T-cell (primary cell): ENCODE data around the gene INHBE. TPM values are rescaled to one million over a fixed set of nuclear protein-coding genes. Genes with fewer than 3 reads are reported as not detected.

ENCODE experiments used
- ATAC-seq, 4 experiments: fragments of 200-7000 bp in 3 of 4; fragments of 150-1000 bp in 1 of 4; cut with Tn5 transposase; replicated peaks in 1 of 4; 1 replicate in 3 of 4; 2 replicates in 1 of 4; pipeline ENCODE4 v1.10.0; 2021; ENCODE audit warnings: moderate library complexity in 3 of 4, mild to moderate bottlenecking in 2 of 4, moderate number of reproducible peaks in 1 of 4
- CTCF ChIA-PET, 2 donors: fragments of 300-600 bp; sonication (Branson Sonifier 250); formaldehyde crosslinking; loops; one replicate each; lab custom pipeline; 2022; ENCODE audit warnings: antibody characterized with exemption in 2 of 2; lab: Charles Lee
- POLR2A ChIA-PET, 2 donors: fragments of 300-600 bp; sonication (Branson Sonifier 250); formaldehyde crosslinking; loops; one replicate each; lab custom pipeline; 2022; ENCODE audit warnings: antibody characterized with exemption in 2 of 2; lab: Charles Lee
- DNase-seq, 35 experiments: peaks; one replicate each; pipeline versions ENCODE4 v3.0.0 to v3.0.0-alpha.2; 2013 to 2023
- H3K27ac ChIP-seq: one replicate; pipeline ENCODE4 v1.5.1; 2013; ENCODE audit warnings: low read length
- H3K27me3 ChIP-seq, 2 experiments: replicated peaks in 1 of 2; 1 replicate in 1 of 2; 2 replicates in 1 of 2; pipeline versions ENCODE4 v1.6.1 to v1.7.0; 2013; ENCODE audit warnings: low read length in 1 of 2, mixed read lengths in 1 of 2; ENCODE audit not compliant: control insufficient read depth in 2 of 2, insufficient read depth in 2 of 2; ENCODE audit errors: extremely low read depth in 1 of 2
- H3K36me3 ChIP-seq, 2 donors: 1 replicate in 1 of 2; 2 replicates in 1 of 2; pipeline versions ENCODE4 v1.6.1 to v1.7.0; 2013; ENCODE audit warnings: low read length in 1 of 2; ENCODE audit not compliant: control insufficient read depth in 2 of 2, insufficient read depth in 1 of 2; ENCODE audit errors: extremely low read depth in 1 of 2
- H3K4me1 ChIP-seq, 2 experiments: 1 replicate in 1 of 2; 2 replicates in 1 of 2; pipeline versions ENCODE4 v1.6.1 to v1.7.0; 2013; ENCODE audit warnings: low read length in 2 of 2, mixed read lengths in 1 of 2; ENCODE audit not compliant: insufficient read depth in 2 of 2, control insufficient read depth in 1 of 2; ENCODE audit errors: extremely low read depth in 1 of 2
- H3K4me3 ChIP-seq, 2 donors: 1 replicate in 1 of 2; 2 replicates in 1 of 2; pipeline versions ENCODE4 v1.5.1 to v1.7.0; 2013; ENCODE audit warnings: mild to moderate bottlenecking in 2 of 2, low read length in 1 of 2, moderate library complexity in 1 of 2; ENCODE audit not compliant: control insufficient read depth in 1 of 2; ENCODE audit errors: extremely low read depth in 1 of 2
- H3K9me3 ChIP-seq: 2 replicates; pipeline ENCODE4 v1.7.0; 2013
- H3K27ac Mint-ChIP-seq, 2 donors: one replicate each; pipeline ENCODE4 v1.8.0; 2020 to 2021; ENCODE audit warnings: mild to moderate bottlenecking in 2 of 2, mixed read lengths in 2 of 2
- H3K27me3 Mint-ChIP-seq, 2 donors: one replicate each; pipeline ENCODE4 v1.8.0; 2021 to 2022; ENCODE audit warnings: mixed read lengths in 2 of 2
- H3K36me3 Mint-ChIP-seq: one replicate; pipeline ENCODE4 v1.8.0; 2021; ENCODE audit warnings: mixed read lengths
- H3K4me1 Mint-ChIP-seq, 3 donors: one replicate each; pipeline ENCODE4 v1.8.0; 2020 to 2022; ENCODE audit warnings: mixed read lengths in 3 of 3, mild to moderate bottlenecking in 1 of 3
- H3K4me3 Mint-ChIP-seq, 3 donors: one replicate each; pipeline ENCODE4 v1.8.0; 2020 to 2022; ENCODE audit warnings: mild to moderate bottlenecking in 3 of 3, mixed read lengths in 3 of 3, moderate library complexity in 3 of 3
- H3K9me3 Mint-ChIP-seq, 3 donors: one replicate each; pipeline ENCODE4 v1.8.0; 2020 to 2022; ENCODE audit warnings: mixed read lengths in 3 of 3
- WGBS: methylation state at CpG from one replicate; pipeline ENCODE4 v1.1.5; 2013; ENCODE audit warnings: missing lambda C conversion rate; ENCODE audit not compliant: insufficient coverage; 5-methylcytosine and 5-hydroxymethylcytosine counted together
- total RNA-seq, 35 experiments: library from RNA in 6 of 35; stranded (reverse) in 6 of 35; fragments of 120-200 nt in 1 of 35; gene quantifications; one replicate each; pipeline versions ENCODE4 v1.2.1 to v1.2.4 and lab custom pipeline; 2013 to 2026

The INHBE gene
- total RNA-seq, 5 donors from 2014 or later (not counting 1 experiment from before 2014, with no cell fraction given), result 0.09 to 0.13 (median 0.12) TPM; not detected in 2

GRCh38 chr12:57479376-57480115 lies 24.4 kb downstream of the INHBE start, which contains the start of gene ARHGAP9:
Gene ARHGAP9, minus strand, starts transcription at chr12:57479866. Its CDS starts 460 bp downstream, at chr12:57479406.
- peak within 1 kb of the TSS; percentile 98 for H3K27ac ChIP-seq
- WGBS, result 28% methylated on average over 3 of the region's 6 CpGs
- peaks cover 28 to 73% of the 10 kb centered on the region in 2 experiments for H3K4me1 ChIP-seq
- ATAC-seq, result peak; percentile 58 to 73 (median 64)
- H3K4me3 ChIP-seq, result peak within 1 kb of the TSS; percentile 48 to 83
- H3K9me3 Mint-ChIP-seq, result no peaks in the 10 kb centered on the region
- POLR2A ChIA-PET, result interaction anchor here (0.5 to 1.9 kb wide), 10 partner anchors 20 to 851 kb away, joined by 3 to 10 read pairs (median 4); partner anchors contain the start of genes DDIT3 (in 1 of the 2) and GLI1 (in 1 of the 2)
- no peaks in the 10 kb centered on the region for H3K27me3 Mint-ChIP-seq
- H3K27ac Mint-ChIP-seq, result peak within 1 kb of the TSS; percentile 98
- peaks cover 60 to 75% (median 68%) of the 10 kb centered on the region in 3 donors for H3K4me1 Mint-ChIP-seq
- no peaks in the 10 kb centered on the region for H3K27me3 ChIP-seq
- H3K36me3 ChIP-seq, result peaks cover 8 to 12% of the 10 kb centered on the region in 2 donors
- CTCF ChIA-PET, result interaction anchor here (0.7 to 4.2 kb wide), 5 partner anchors 18 to 47 kb away, joined by 3 to 23 read pairs (median 4); partner anchors contain the start of genes DDIT3 (in 1 of the 2) and GLI1 (in 1 of the 2)
- H3K36me3 Mint-ChIP-seq, result peaks cover 13% of the 10 kb centered on the region
- no peaks in the 10 kb centered on the region for H3K9me3 ChIP-seq
- peak within 1 kb of the TSS; percentile 98 to 99 (median 98) for H3K4me3 Mint-ChIP-seq
- peak; percentile 33 to 87 (median 66) for DNase-seq

GRCh38 chr12:57481671-57482070 lies 26.6 kb downstream of the INHBE start:
- Mint-ChIP-seq H3K27ac (peak overlapping the region; percentile 98), H3K27me3 (no peaks in the 10 kb centered on the region), H3K9me3 (no peaks in the 10 kb centered on the region), H3K4me3 (peak overlapping the region in 2 of 3 donors; percentile 0 to 98), H3K4me1 (peaks cover 48 to 59% (median 55%) of the 10 kb centered on the region in 3 donors), H3K36me3 (peaks cover 5% of the 10 kb centered on the region)
- no peak for DNase-seq
- no peaks in the 10 kb centered on the region for H3K27me3 ChIP-seq
- no peak overlapping the region for H3K4me3 ChIP-seq
- ATAC-seq, result no peak
- CTCF ChIA-PET, result interaction anchor here in 1 of 2 donors (4.2 kb wide), 1 partner anchor 23 kb away, joined by 23 read pairs; the partner anchor contains the start of gene GLI1
- WGBS, result no CpG with 5 or more reads among the region's 1 CpG
- H3K4me1 ChIP-seq, result peaks cover 25 to 52% of the 10 kb centered on the region in 2 experiments
- POLR2A ChIA-PET, result interaction anchor here in 1 of 2 donors (0.9 kb wide), 1 partner anchor 33 kb away, joined by 5 read pairs; no protein-coding TSS in a partner anchor
- H3K27ac ChIP-seq, result peak overlapping the region; percentile 98
- H3K9me3 ChIP-seq, result no peaks in the 10 kb centered on the region
- no peaks in the 10 kb centered on the region for H3K36me3 ChIP-seq

GRCh38 chr12:57483466-57483865 lies 28.4 kb downstream of the INHBE start:
- ATAC-seq (no peak), DNase-seq (no peak)
- H3K4me1 ChIP-seq, result peaks cover 23 to 48% of the 10 kb centered on the region in 2 experiments
- peaks cover 4% of the 10 kb centered on the region for H3K36me3 Mint-ChIP-seq
- no peak overlapping the region for H3K4me3 Mint-ChIP-seq
- H3K4me3 ChIP-seq, result no peak overlapping the region
- H3K36me3 ChIP-seq, result no peaks in the 10 kb centered on the region
- ChIA-PET CTCF (no interaction called here), POLR2A (no interaction called here)
- H3K9me3 Mint-ChIP-seq, result no peaks in the 10 kb centered on the region
- H3K27me3 Mint-ChIP-seq, result no peaks in the 10 kb centered on the region
- H3K4me1 Mint-ChIP-seq, result peaks cover 50 to 55% (median 53%) of the 10 kb centered on the region in 3 donors
- no peak overlapping the region for H3K27ac ChIP-seq
- H3K27ac Mint-ChIP-seq, result peak overlapping the region; percentile 40 to 42
- H3K27me3 ChIP-seq, result no peaks in the 10 kb centered on the region
- H3K9me3 ChIP-seq, result no peaks in the 10 kb centered on the region
- WGBS, result 89% methylated on average over 5 of the region's 5 CpGs

GRCh38 chr12:57485695-57486094 lies 30.6 kb downstream of the INHBE start:
- H3K9me3 ChIP-seq, result no peaks in the 10 kb centered on the region
- H3K27ac ChIP-seq, result no peak overlapping the region
- no peak overlapping the region for H3K4me3 ChIP-seq
- H3K36me3 ChIP-seq, result peaks cover 3 to 17% of the 10 kb centered on the region in 2 donors
- ChIA-PET POLR2A (no interaction called here), CTCF (interaction anchor here in 1 of 2 donors (0.5 to 0.9 kb wide), 3 partner anchors 8 to 33 kb away, joined by 3 to 6 read pairs (median 4); no protein-coding TSS in a partner anchor)
- DNase-seq, result no peak
- H3K4me1 ChIP-seq, result peaks cover 16 to 36% of the 10 kb centered on the region in 2 experiments
- ATAC-seq, result no peak
- H3K27me3 Mint-ChIP-seq, result no peaks in the 10 kb centered on the region
- no peaks in the 10 kb centered on the region for H3K27me3 ChIP-seq
- no peaks in the 10 kb centered on the region for H3K9me3 Mint-ChIP-seq
- peak overlapping the region in 1 of 2 donors; percentile 39 for H3K27ac Mint-ChIP-seq
- peaks cover 43 to 47% (median 46%) of the 10 kb centered on the region in 3 donors for H3K4me1 Mint-ChIP-seq
- no peak overlapping the region for H3K4me3 Mint-ChIP-seq
- peaks cover 8% of the 10 kb centered on the region for H3K36me3 Mint-ChIP-seq

- ATAC-seq, result no peak
- Mint-ChIP-seq H3K4me3 (peak overlapping the region in 1 of 3 donors; percentile 98), H3K36me3 (peaks cover 15% of the 10 kb centered on the region), H3K9me3 (no peaks in the 10 kb centered on the region), H3K27me3 (no peaks in the 10 kb centered on the region), H3K27ac (peak overlapping the region in 1 of 2 donors; percentile 94), H3K4me1 (peaks cover 38 to 39% (median 38%) of the 10 kb centered on the region in 3 donors)
- H3K9me3 ChIP-seq, result no peaks in the 10 kb centered on the region
- CTCF ChIA-PET, result interaction anchor here in 1 of 2 donors (1.4 kb wide), 2 partner anchors 10 to 28 kb away, joined by 3 to 6 read pairs; no protein-coding TSS in a partner anchor
- POLR2A ChIA-PET, result interaction anchor here in 1 of 2 donors (0.6 kb wide), 1 partner anchor 21 kb away, joined by 4 read pairs; no protein-coding TSS in a partner anchor
- H3K4me1 ChIP-seq, result peaks cover 12 to 23% of the 10 kb centered on the region in 2 experiments
- peaks cover 9 to 29% of the 10 kb centered on the region in 2 donors for H3K36me3 ChIP-seq
- no peak overlapping the region for H3K27ac ChIP-seq
- H3K4me3 ChIP-seq, result no peak overlapping the region
- no peaks in the 10 kb centered on the region for H3K27me3 ChIP-seq
- DNase-seq, result no peak
- 93% methylated on average over 26 of the region's 27 CpGs for WGBS
Observed at GRCh38 chr12:57487055-57487596, 32.0 kb downstream of the INHBE start.
